H9 (cell line): Measurements from ENCODE around the gene RADX. TPM values are rescaled to one million over a fixed set of nuclear protein-coding genes. Genes with fewer than 3 reads are reported as not detected.

Source experiments
- DNase-seq: peaks from one replicate; pipeline ENCODE4 v3.0.0-alpha.2; 2017
- H2AFZ ChIP-seq: one replicate; pipeline ENCODE4 v1.6.1; 2013; ENCODE audit warnings: mild to moderate bottlenecking, low read length, control low read depth, moderate library complexity
- H2AK5ac ChIP-seq: 2 replicates; pipeline ENCODE4 v1.6.1; 2013; ENCODE audit warnings: low read length, control low read depth, mixed read lengths; ENCODE audit not compliant: insufficient read length
- H2BK120ac ChIP-seq: one replicate; pipeline ENCODE4 v1.6.1; 2013; ENCODE audit warnings: low read depth, mild to moderate bottlenecking, low read length, control low read depth, inconsistent platforms; ENCODE audit not compliant: poor library complexity, severe bottlenecking
- H2BK12ac ChIP-seq: 2 replicates; pipeline ENCODE4 v1.6.1; 2013; ENCODE audit warnings: low read length, control low read depth, mixed read lengths, low read depth; ENCODE audit not compliant: insufficient read length
- H2BK15ac ChIP-seq: 2 replicates; pipeline ENCODE4 v1.6.1; 2013; ENCODE audit warnings: low read depth, low read length, control low read depth
- H2BK20ac ChIP-seq: one replicate; pipeline ENCODE4 v1.6.1; 2013; ENCODE audit warnings: low read depth, mild to moderate bottlenecking, low read length, control low read depth, inconsistent platforms; ENCODE audit not compliant: poor library complexity, severe bottlenecking
- H2BK5ac ChIP-seq: 2 replicates; pipeline ENCODE4 v1.6.1; 2013; ENCODE audit warnings: low read length, control low read depth, mixed read lengths; ENCODE audit not compliant: insufficient read length
- H3K14ac ChIP-seq: 2 replicates; pipeline ENCODE4 v1.6.1; 2013; ENCODE audit warnings: low read length, control low read depth; ENCODE audit not compliant: insufficient read depth
- H3K18ac ChIP-seq: 2 replicates; pipeline ENCODE4 v1.6.1; 2013; ENCODE audit warnings: low read depth, mild to moderate bottlenecking, mixed read lengths, low read length, control low read depth; ENCODE audit not compliant: insufficient read length
- H3K23ac ChIP-seq: 2 replicates; pipeline ENCODE4 v1.6.1; 2013; ENCODE audit warnings: low read length, control low read depth, mixed read lengths, low read depth; ENCODE audit not compliant: insufficient read length
- H3K23me2 ChIP-seq: 2 replicates; pipeline ENCODE4 v1.6.1; 2013; ENCODE audit warnings: low read depth, mild to moderate bottlenecking, mixed read lengths, low read length, control low read depth; ENCODE audit not compliant: insufficient read length, poor library complexity, severe bottlenecking
- H3K27ac ChIP-seq: 2 replicates; pipeline ENCODE4 v1.5.1; 2013; ENCODE audit warnings: low read length, control low read depth, mixed read lengths, low read depth; ENCODE audit not compliant: insufficient read length
- H3K27me3 ChIP-seq: 2 replicates; pipeline ENCODE4 v1.6.1; 2013; ENCODE audit warnings: low read length, control low read depth, inconsistent platforms; ENCODE audit not compliant: insufficient read depth
- H3K4ac ChIP-seq: 2 replicates; pipeline ENCODE4 v1.6.1; 2013; ENCODE audit warnings: low read depth, mild to moderate bottlenecking, control low read depth, inconsistent platforms, low read length, moderate library complexity
- H3K4me1 ChIP-seq: 2 replicates; pipeline ENCODE4 v1.6.1; 2013; ENCODE audit warnings: low read length, control low read depth, inconsistent platforms; ENCODE audit not compliant: insufficient read depth
- H3K4me2 ChIP-seq: 2 replicates; pipeline ENCODE4 v1.6.1; 2013; ENCODE audit warnings: low read length, control low read depth, mixed read lengths; ENCODE audit not compliant: insufficient read length, insufficient read depth
- H3K56ac ChIP-seq: 2 replicates; pipeline ENCODE4 v1.6.1; 2013; ENCODE audit warnings: low read depth, mild to moderate bottlenecking, mixed read lengths, low read length, control low read depth; ENCODE audit not compliant: insufficient read length
- H3K79me1 ChIP-seq: 2 replicates; pipeline ENCODE4 v1.6.1; 2013; ENCODE audit warnings: low read depth, mild to moderate bottlenecking, moderate library complexity, low read length, control low read depth, inconsistent platforms; ENCODE audit not compliant: insufficient read depth, poor library complexity, severe bottlenecking
- H3K79me2 ChIP-seq: 2 replicates; pipeline ENCODE4 v1.6.1; 2013; ENCODE audit warnings: low read length, control low read depth, inconsistent platforms; ENCODE audit not compliant: insufficient read depth
- H3K9ac ChIP-seq: 2 replicates; pipeline ENCODE4 v1.6.1; 2013; ENCODE audit warnings: low read length, control low read depth, mixed read lengths; ENCODE audit not compliant: insufficient read length; ENCODE audit errors: extremely low read depth
- H3K9me3 ChIP-seq: one replicate; pipeline ENCODE4 v1.6.1; 2013; ENCODE audit warnings: low read depth, low read length, inconsistent platforms; ENCODE audit not compliant: control insufficient read depth
- H3T11ph ChIP-seq: one replicate; pipeline ENCODE4 v1.6.1; 2013; ENCODE audit warnings: mild to moderate bottlenecking, low read length, control low read depth, inconsistent platforms
- H4K20me1 ChIP-seq: one replicate; pipeline ENCODE4 v1.6.1; 2013; ENCODE audit not compliant: control insufficient read depth, insufficient read length, insufficient read depth
- H4K5ac ChIP-seq: 2 replicates; pipeline ENCODE4 v1.6.1; 2013; ENCODE audit warnings: low read depth, mild to moderate bottlenecking, mixed read lengths, low read length, control low read depth; ENCODE audit not compliant: insufficient read length
- H4K8ac ChIP-seq: replicated peaks from 2 replicates; pipeline ENCODE4 v1.6.1; 2013; ENCODE audit warnings: low read length, control low read depth, mixed read lengths, low read depth; ENCODE audit not compliant: insufficient read length
- H4K91ac ChIP-seq: 2 replicates; pipeline ENCODE4 v1.6.1; 2013; ENCODE audit warnings: low read depth, mild to moderate bottlenecking, moderate library complexity, mixed read lengths, low read length, control low read depth; ENCODE audit not compliant: insufficient read length
- H3K27ac Mint-ChIP-seq, 3 experiments: 2 replicates in 2 of 3; 3 replicates in 1 of 3; pipeline ENCODE4 v1.8.0; 2020 to 2021; ENCODE audit warnings: mixed read lengths in 3 of 3, mild to moderate bottlenecking in 1 of 3, moderate library complexity in 1 of 3
- H3K27me3 Mint-ChIP-seq: 2 replicates; pipeline ENCODE4 v1.8.0; 2021; ENCODE audit warnings: low read depth, mild to moderate bottlenecking, moderate library complexity, mixed read lengths
- H3K36me3 Mint-ChIP-seq, 3 experiments: 2 replicates in 2 of 3; 3 replicates in 1 of 3; pipeline ENCODE4 v1.8.0; 2020 to 2021; ENCODE audit warnings: low read depth in 3 of 3, mixed read lengths in 3 of 3; ENCODE audit not compliant: insufficient read depth in 1 of 3
- H3K4me1 Mint-ChIP-seq, 2 experiments: 2 replicates each; pipeline ENCODE4 v1.8.0; 2020; ENCODE audit warnings: mixed read lengths in 2 of 2
- H3K4me3 Mint-ChIP-seq, 2 experiments: 2 replicates in 1 of 2; 3 replicates in 1 of 2; pipeline ENCODE4 v1.8.0; 2020 to 2021; ENCODE audit warnings: mild to moderate bottlenecking in 2 of 2, mixed read lengths in 2 of 2, moderate library complexity in 1 of 2
- H3K9me3 Mint-ChIP-seq, 2 experiments: 2 replicates in 1 of 2; 3 replicates in 1 of 2; pipeline ENCODE4 v1.8.0; 2020; ENCODE audit warnings: mild to moderate bottlenecking in 2 of 2, mixed read lengths in 2 of 2, moderate library complexity in 1 of 2
- CTCF ChIP-seq: fragments of 200-600 bp; sonication (generic); conservative IDR thresholded peaks from 3 replicates; pipeline ENCODE4 v1.8.0; 2021; ENCODE audit warnings: antibody characterized with exemption, mild to moderate bottlenecking
- WGBS: extraction: QIAGEN DNeasy Blood & Tissue Kit; methylation state at CpG from one replicate; pipeline ENCODE4 v1.1.7; 2013; ENCODE audit warnings: missing lambda C conversion rate, low lambda C conversion rate, mixed read lengths; ENCODE audit not compliant: insufficient read length; ENCODE audit errors: extremely low coverage; 5-methylcytosine and 5-hydroxymethylcytosine counted together
- total RNA-seq: library from RNA; stranded (reverse); gene quantifications from 2 replicates; pipeline ENCODE4 v1.2.1, GENCODE V29; 2021

RADX gene
- total RNA-seq, 1 experiment from 2014 or later, result 1.5 TPM

GRCh38 chrX:106718709-106719108, 106.9 kb downstream of the RADX start:
- Histone ChIP-seq H3K23ac (no peak overlapping the region), H3K4me1 (no peaks in the 10 kb centered on the region), H4K8ac (no peak overlapping the region), H4K20me1 (no peaks in the 10 kb centered on the region), H3K14ac (no peak overlapping the region), H3T11ph (no peak overlapping the region), H2BK15ac (no peak overlapping the region), H3K9me3 (no peaks in the 10 kb centered on the region), H3K23me2 (no peaks in the 10 kb centered on the region), H2AK5ac (no peak overlapping the region), H3K27ac (no peak overlapping the region), H3K79me2 (no peaks in the 10 kb centered on the region), H3K4ac (no peak overlapping the region), H3K4me2 (no peak overlapping the region), H3K27me3 (no peaks in the 10 kb centered on the region), H3K18ac (no peak overlapping the region), H4K91ac (no peak overlapping the region), H2BK120ac (no peak overlapping the region), H4K5ac (no peak overlapping the region), H3K79me1 (no peaks in the 10 kb centered on the region), H2BK12ac (no peak overlapping the region), H2BK20ac (no peak overlapping the region), H2BK5ac (no peak overlapping the region), H2AFZ (no peak overlapping the region), H3K56ac (no peak overlapping the region), H3K9ac (no peak overlapping the region)
- Mint-ChIP-seq H3K4me3 (no peak overlapping the region), H3K4me1 (no peaks in the 10 kb centered on the region), H3K27me3 (peaks cover 26% of the 10 kb centered on the region), H3K9me3 (peaks cover 0 to 56% of the 10 kb centered on the region in 2 experiments; a peak in 2 of 5 replicates), H3K27ac (no peak overlapping the region), H3K36me3 (peaks cover 0 to 2% (median 0%) of the 10 kb centered on the region in 3 experiments; a peak in 3 of 7 replicates)
- TF ChIP-seq CTCF, result no peak
- no CpG with 5 or more reads among the region's 4 CpGs for WGBS
- no peak for DNase-seq
